ENCODE results near the gene FAM131B. TPM values are rescaled to one million over a fixed set of nuclear protein-coding genes. Genes with fewer than 3 reads are reported as not detected.
"Not testable (repeated sequence)": the region's sequence is repeated elsewhere in the genome, so short reads cannot be mapped to it uniquely, and the experiment has no call there.

Gene FAM131B
- total RNA-seq, 1 donor from 2014 or later, result 0.38 TPM

DNA sequence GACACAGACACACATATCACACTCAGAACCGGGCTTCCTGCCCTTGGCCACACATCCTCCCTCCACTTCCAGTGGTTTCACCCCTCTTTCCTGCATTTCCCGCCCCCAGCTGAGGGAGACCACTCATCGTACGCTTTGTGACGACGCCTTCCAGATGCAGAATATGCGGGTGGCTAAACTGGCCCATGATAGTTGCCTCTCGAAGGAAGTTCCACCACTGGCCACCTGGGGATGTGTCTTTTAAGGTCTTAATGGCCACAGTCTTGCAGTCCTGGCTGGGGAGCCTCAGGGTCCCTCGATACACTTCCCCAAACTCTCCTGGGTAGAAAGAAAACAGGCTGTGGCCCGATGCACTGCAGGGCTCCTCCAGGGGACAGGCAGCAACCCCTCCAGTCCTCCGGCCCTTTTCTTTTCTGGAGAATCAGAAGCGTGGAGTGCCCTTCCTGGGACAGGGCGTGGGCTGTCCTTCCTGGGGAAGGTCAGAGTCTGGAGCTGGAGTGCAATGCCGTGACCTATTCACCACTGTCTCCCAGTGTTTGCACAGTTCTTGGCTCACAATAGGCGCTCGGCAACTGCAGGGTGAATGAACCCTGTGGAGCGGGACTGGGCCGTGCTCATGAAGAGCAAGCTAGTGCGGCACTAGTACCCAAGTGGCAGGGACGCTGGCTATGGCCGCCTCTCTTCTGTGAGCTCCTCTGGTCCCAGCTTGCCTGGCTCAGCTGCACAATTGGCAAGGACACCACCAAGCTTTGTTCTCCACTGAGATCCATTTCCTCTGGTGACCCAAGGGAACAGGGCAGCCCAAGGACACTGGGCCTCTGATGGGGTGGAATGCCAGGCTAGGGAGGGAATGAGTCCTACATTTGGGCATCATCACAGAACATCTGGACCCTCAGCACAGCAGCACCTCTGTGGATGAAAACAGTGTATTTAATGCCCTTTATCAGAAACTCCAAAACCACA, 33.0 kb upstream of the FAM131B start:
- ATAC-seq, result peak; percentile 75
- DNase-seq (ENCODE audit: low spot score), result peak; percentile 95

DNA sequence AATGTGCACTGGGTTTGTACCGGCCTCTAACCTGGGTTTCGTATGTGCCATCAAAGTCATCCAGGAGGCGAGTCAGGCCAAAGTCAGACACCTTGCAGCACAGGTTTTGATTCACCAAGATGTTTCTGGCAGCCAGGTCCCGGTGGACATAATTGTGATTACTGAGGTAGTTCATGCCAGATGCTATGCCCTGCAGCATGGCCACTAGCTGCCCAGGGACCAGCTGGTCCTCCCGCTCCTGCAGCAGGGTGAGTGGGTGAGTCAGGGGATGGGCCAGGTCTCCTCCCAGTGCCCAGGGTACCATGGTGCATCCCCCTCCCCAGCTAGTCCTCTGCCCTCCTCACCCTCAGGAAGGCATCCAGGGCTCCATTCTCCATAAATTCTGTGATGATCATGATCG, 32.3 kb upstream of the FAM131B start:
- ATAC-seq (no peak), DNase-seq (ENCODE audit: low spot score) (no peak)

DNA sequence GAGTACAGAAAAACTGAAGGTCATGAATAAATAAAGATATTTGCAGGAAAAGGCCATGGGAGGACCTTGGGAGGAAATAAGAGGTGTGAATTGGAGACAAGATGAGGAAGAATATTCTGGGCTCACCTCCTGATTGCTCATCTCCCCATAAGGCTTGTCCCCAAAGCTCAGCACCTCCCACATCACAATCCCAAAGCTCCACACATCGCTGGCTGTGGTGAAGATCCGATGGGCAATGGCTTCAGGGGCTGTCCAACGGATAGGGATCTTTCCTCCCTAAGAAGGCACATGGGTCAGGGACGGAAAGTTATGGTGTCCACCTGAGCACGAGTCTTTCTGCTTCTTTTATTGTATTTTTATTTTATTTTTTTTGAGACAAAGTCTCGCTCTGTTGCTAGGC, 31.6 kb upstream of the FAM131B start:
- no peak for DNase-seq (ENCODE audit: low spot score)
- ATAC-seq, result no peak

DNA sequence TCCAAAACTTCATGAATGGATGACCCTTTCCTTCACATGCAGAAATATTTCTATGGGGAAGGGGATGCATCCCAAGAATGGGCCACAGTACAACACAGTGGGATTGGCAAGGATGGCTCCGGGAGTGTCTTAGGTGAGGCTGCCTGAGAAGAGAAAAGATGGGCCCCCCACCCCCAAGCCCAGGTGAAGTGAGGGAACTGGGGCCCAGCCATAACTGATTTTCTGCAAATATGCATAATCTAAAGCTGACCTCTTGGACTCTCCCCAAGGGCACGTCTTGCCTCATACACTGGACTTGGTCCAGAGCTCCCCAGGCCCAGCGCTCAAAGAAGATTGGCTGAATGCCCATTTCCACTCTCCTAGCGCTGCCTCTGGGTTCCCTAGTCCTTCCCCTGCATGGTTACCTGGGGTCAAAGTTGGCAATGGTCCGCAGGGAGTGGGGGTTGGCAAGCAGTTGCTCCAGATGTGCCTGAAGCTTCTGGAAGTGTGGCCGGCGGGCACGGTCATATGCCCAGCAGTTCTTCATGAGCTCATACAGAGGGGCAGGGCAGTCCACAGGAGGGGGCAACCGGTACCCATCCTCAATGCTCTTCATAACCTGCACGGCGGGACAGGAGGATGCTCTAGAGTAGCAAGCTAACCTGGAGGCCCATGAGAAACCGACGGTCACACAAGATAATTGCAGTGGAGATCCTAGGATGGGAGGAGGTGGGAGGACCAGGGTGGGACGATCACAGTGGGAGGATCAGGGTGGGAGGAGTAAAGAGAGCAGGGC, 30.9 kb upstream of the FAM131B start:
- DNase-seq (ENCODE audit: low spot score), result peak; percentile 83
- peak; percentile 12 for ATAC-seq

DNA sequence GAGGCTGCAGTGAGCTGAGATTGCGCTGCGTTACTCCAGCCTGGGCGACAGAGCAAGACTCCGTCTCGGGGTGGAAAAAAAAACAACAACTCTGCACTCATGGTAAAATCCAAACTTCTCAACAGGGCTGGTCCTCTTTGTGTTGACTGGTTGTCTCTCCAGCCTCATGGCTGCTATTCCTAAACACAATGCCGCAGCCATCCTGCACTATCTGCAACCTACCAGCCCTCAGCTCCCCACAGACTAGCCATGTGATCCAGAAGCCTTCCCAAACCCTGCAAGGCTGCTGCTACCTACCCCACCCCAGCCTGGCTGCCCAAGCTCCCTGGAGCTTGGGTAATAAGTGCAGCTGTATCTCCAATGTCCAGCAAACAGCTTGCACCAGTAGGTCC, 30.4 kb upstream of the FAM131B start:
- DNase-seq (ENCODE audit: low spot score) (no peak), ATAC-seq (no peak)

DNA sequence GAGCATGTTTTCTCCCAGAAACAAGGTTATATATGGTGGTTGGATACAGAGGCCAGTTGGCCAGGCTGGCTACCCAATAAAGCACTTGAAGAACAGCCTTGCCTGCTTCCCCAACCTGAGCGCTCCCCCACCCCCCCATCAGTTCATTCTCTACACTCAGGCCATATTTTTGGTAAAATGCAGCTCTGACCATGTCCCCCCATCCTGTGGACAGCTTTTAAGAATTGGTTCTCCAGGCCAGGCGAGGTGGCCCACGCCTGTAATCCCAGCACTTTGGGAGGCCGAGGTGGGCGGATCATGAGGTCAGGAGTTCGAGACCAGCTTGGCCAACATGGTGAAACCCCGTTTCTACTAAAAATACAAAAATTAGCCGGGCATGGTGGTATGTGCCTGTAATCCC, 29.9 kb upstream of the FAM131B start:
- not testable (repeated sequence) for DNase-seq (ENCODE audit: low spot score); ATAC-seq

DNA sequence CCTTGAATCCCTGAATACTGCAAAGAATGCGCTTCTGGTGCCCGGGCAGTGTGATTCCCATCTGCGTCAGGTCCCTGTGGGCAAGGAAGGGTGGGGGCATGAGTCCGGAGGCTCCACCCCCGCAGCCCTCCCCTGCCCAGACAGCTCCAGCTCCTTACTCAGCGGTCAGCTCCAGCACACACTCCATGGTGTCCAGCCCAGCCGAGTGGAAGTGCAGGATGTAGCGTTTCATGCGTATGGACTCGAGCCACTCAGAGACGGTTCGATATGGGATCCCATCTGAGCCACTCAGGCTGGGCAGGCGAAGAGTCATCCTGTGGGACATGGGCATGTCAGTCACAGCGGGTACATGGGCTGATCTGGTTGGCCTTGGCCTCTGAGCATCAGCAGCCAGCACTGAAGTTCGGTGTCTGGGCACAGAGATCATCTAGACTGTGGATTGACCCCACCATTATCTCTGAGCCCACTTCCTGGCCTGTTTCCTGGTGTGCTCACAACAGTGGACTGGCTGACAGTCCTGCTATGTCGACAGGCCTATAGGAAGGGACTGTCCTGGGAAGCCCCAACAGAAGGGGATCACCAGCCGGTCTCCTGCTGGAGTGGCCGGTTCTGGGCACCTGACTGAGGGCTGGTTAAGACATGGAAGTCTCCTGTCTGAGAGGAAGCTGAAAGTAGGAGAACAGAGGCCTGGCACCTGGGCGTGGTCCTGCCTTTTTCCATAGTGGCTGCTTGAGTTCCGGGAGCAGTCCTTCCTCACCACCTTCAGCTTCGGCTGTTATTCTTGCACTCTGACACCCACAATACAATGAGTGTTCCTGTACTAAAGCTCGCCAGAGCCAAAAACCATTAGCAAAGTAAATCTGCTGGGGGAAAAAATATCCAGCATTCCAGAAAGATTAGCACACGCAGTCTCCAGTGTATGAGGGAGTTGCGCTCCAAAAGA, 29.2 kb upstream of the FAM131B start:
- peak; percentile 80 for DNase-seq (ENCODE audit: low spot score)
- peak; percentile 44 for ATAC-seq

DNA sequence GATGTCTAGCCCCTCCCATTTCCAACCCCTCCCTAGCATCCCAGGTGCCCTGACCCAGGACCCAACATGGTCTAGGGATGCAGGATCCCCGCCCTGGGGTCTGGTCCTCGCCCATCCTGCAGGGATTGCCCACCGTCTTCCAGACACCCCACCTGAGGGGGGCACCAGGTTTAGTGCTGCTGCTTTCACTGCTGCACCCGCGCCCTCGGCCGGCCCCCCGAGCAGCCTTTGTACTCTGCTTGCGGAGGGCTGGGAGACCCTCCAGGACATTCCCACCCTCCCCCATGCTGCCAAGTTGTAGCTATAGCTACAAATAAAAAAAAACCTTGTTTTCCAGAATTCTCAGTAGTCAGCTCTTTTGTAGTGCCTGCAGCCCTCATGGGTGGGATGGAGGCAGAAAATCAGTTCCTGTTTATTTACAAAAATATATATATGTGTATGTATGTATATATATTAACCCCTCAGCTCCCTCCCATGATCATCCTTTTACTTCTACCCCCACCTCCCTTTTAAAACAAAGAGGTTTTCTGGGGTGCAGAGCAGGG, 28.3 kb upstream of the FAM131B start:
- ATAC-seq, result no peak
- no peak for DNase-seq (ENCODE audit: low spot score)

DNA sequence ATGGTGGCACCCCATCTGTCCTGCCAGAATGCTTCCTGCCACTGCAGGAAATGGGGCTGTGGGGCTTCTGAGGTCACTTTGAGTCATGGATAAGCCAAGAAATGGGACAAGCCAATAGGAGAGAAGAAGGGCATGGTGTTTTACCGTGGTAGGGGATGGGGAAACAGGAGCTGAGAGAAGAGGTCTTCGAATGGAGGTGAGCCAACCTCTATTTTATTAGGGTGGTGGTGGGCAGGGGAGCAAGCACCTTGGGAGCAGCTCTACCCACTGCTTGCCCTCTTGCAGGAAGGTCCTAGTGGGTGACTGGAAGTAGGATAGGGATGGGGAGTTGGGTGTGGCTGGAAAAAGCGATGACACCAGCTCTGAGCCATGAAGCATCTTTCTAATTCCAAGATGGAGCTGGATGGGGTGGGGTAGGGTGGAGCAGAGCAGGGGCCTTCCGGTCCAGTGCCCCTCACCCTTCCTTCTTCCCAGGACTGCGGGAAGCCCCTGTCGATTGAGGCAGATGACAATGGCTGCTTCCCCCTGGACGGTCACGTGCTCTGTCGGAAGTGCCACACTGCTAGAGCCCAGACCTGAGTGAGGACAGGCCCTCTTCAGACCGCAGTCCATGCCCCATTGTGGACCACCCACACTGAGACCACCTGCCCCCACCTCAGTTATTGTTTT, 27.7 kb upstream of the FAM131B start:
- ATAC-seq (no peak), DNase-seq (ENCODE audit: low spot score) (no peak)

DNA sequence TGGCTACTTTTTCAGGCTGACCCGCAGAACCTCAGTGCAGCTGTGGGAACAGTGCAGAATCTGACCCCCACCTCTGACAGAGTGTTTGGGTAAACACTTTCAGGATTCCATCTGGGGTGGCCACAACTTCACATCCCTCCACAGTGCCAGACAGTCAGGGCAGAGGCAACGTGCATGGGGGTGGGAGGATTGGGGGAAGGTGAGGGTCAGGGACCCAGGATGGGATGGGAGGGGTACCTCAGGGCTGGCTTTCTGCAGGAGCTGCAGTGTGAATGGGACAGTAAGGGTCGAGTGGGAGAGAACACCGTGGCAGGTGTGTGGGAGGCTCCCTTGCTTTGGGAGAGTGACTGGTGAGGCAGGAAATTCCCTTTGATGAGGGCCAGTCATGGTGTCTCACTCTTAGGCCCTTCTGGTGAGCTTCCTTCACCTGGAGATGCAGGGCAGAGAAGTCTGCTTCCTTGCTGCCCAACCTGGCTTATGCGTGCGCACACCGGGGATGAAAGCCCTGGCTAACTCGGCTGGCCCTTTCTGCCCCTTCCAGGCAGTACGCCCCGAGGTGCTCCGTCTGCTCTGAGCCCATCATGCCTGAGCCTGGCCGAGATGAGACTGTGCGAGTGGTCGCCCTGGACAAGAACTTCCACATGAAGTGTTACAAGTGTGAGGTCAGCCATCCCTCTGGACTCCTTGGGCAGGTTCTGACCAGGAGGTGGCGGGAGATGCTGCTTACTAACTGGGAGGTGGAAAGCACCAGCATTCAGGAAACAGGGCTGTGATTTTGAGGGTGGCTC, 27.0 kb upstream of the FAM131B start:
- DNase-seq (ENCODE audit: low spot score) (no peak), ATAC-seq (no peak)

DNA sequence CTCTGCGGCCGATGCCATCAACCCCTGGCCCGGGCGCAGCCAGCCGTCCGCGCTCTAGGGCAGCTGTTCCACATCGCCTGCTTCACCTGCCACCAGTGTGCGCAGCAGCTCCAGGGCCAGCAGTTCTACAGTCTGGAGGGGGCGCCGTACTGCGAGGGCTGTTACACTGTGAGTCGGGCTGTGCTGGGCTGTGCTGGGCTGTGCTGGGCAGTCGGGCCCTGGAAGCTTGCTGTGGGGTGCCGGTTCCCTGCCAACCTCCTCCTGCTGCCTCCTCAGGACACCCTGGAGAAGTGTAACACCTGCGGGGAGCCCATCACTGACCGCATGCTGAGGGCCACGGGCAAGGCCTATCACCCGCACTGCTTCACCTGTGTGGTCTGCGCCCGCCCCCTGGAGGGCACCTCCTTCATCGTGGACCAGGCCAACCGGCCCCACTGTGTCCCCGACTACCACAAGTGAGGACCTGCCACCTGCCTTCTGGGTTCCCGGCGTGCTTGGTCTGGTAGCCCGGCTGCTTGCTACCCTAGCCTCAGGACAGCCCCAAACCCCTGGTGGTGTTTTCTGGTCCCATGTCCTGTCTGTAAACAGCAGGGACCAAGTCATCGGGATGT, 26.1 kb upstream of the FAM131B start:
- no peak for DNase-seq (ENCODE audit: low spot score)

DNA sequence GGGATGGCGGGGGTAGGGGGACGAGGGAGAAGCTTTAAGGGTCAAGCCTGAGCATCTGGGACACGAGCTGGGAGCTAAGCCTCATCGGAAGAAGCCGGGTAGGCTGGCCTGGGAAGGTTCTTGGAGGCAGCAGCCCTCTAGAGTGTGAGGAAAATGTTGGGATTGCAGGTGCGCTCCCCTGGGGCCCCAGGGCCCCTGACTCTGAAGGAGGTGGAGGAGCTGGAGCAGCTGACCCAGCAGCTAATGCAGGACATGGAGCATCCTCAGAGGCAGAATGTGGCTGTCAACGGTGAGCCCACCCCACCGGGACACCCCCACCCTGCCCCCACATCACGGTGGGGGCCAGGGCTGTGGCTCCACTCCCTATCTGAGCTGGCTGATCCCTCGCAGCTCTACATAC, 25.5 kb upstream of the FAM131B start:
- ATAC-seq (no peak), DNase-seq (ENCODE audit: low spot score) (no peak)

More for the DNA sequence above, 26.1 kb upstream of the FAM131B start:
- no peak for ATAC-seq

DNA sequence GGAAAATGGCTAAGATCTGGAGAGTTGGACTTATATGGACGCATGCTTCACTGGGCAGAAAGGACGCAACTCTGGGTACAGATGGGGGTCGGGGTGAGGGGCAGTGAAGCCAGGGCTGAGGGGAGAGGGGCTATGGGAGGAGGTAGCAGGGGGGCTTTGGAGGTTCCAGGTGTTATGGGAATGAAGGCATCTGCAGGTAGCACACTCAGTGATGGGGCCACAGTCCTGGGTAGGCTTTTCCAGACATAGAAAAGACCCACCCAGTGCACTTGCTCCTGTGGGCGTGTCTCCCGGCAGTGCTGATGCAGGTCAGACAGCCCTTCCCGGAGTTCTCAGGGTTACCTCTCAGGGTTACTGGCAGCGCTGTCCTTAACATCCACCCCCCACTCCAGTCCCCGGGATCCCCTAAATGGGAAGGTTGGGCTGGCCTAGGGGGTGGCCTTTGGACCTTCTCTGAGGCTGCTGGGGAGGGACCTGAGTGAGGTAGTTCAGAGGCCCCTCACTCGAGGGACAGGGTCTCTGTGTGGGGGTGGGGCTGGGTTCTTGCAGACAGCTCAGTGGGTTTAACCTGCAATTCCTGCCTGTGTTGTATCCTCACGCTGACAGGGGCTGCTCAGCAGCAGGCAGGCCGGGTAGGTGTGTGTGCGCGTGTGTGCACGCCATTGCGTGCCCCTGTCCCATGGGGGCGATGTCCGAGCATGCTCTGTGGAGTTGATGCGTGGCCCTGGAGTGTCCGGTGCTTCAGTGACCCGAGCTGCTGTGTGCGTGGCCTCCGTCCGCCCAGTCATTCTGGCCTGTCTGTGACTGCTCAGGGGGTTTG, 24.9 kb upstream of the FAM131B start:
- DNase-seq (ENCODE audit: low spot score) (no peak), ATAC-seq (no peak)

DNA sequence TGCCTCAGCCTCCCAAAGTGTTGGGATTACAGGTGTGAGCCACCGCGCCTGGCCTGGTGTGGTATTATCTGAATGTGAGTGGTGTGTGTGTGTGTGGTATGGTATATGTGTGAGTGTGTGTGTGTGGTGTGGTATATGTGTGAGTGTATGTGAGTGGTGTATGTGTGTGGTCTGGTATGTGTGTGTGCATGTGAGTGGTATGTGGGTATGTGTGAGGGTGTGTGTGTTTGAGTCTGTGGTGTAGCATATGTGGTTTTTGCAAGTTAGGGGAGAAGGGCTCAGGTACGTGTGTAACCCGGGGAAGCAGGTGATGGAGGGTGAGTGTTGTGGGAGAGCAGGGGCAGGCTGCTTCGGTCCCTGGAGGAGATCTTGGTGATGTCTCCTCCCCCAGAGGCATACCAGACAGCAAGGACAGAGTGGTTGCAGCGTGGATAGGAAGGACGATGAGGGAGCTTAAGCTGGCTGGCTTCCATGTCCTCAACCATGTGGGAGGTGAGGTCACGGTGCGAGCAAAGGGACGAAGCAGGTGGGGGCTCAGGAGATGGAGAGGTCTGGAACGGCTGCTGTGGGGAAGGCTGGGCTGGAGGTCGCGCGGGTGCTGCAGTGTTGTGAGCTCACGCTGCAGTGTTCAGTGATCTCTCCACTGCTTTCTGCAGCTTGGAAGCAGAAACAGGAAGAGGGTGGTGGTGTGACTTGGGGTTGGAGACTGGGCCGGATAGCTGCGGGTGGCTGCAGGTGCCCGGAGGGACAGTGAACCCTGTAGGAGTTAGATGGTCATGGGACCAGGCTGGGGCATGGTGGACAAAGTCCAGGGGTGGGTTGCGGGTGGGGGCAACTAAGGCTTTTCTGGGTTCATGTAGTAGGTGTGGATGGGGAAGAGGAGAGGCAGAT, 23.6 kb upstream of the FAM131B start:
- ATAC-seq, result peak; percentile 23
- peak; percentile 51 for DNase-seq (ENCODE audit: low spot score)

DNA sequence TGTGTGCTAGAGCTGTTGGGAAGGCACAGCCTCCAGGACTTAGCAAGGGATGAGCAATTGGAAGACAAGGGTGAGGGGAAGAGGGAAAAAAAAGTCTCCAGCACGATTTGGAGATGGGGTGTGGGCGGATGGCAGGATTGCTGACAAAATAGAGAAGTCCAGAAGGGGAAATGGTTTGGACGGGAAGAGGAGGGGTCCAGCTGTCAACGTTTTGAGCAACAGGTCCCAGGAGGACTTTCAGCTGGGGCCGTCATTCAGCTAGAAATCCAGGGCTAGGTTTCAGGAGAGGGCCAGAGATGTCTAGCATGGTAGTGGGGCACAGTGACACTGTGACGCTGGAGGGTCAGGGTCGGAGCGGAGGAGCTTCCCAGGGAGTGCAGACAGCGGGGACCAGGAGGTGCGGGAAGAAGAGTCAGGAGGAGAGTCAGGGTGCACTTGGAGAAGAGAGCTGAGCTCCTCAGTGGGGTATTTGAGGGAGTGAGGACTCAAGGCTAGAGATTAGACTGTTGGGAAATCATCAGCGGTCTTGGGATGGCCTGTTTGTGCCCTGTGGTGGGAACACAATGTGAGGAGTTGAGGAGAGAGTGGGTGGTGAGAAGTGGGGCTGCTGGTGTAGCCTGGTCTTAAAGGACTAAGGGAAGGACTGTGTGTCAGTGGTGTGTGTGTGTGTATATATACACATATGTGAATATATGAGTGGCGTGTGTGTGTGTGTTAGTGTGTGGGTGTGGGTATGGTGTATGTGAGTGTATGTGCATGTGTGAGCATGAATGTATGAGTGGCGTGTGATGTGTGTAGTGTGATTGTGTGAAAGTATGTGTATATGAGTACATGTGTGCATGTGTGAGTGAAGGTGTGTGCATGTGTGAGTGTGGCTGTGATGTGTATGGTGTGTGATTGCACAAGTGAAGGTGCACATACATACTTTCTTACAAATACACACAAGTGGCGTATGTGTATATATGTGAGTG, 22.4 kb upstream of the FAM131B start:
- no peak for DNase-seq (ENCODE audit: low spot score)
- ATAC-seq, result no peak

DNA sequence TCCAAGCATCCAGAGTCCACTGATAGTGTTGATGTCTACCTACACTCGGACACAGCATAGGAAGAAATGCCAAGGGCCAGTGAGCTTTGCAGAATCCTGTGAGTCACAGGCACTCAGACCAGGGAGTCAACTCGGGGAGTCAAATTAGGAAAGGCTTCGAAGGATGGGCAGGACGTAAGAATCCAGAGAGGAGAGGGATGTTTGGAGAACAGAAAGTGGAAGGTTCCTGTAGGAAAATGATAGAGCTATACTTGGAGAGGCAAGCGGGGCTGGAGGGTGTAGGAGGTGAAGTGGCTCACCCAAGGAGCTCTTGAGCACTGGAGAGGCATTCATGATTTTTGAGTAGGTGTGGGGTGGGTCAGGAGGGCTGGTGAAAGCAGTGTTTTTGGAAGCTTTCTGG, 21.6 kb upstream of the FAM131B start:
- ATAC-seq (no peak), DNase-seq (ENCODE audit: low spot score) (no peak)
